BE2C (cell line): ENCODE results near the gene NIPAL1.

Source experiments
- DNase-seq: peaks from one replicate; pipeline ENCODE4 v3.0.0-alpha.2; 2020
- H3K27me3 ChIP-seq: fragments of 250-450 bp; sonication (Bioruptor Pico); 2 replicates; pipeline ENCODE4 v1.5.1; 2020; ENCODE audit warnings: mild to moderate bottlenecking
- H3K36me3 ChIP-seq: fragments of 250-450 bp; sonication (Bioruptor Pico); 2 replicates; pipeline ENCODE4 v1.5.1; 2020; ENCODE audit warnings: mild to moderate bottlenecking
- H3K4me1 ChIP-seq: fragments of 250-450 bp; sonication (Bioruptor Pico); 2 replicates; pipeline ENCODE4 v1.5.1; 2020
- H3K4me3 ChIP-seq: 2 replicates; pipeline ENCODE4 v1.5.1; 2011; ENCODE audit warnings: low read depth, low read length
- H3K9me3 ChIP-seq: fragments of 250-450 bp; sonication (Bioruptor Pico); 2 replicates; pipeline ENCODE4 v1.5.1; 2020
- CTCF ChIP-seq: IDR thresholded peaks from 2 replicates; pipeline ENCODE4 v1.5.1; 2012; ENCODE audit warnings: mild to moderate bottlenecking, low read depth, low read length

NIPAL1 gene

GRCh38 chr4:48073567-48074103 lies 57.1 kb downstream of the NIPAL1 start:
- no peak for DNase-seq
- Histone ChIP-seq H3K9me3 (no peaks in the 10 kb centered on the region), H3K27me3 (peaks cover 4% of the 10 kb centered on the region), H3K4me3 (no peak overlapping the region), H3K4me1 (no peaks in the 10 kb centered on the region), H3K36me3 (no peaks in the 10 kb centered on the region)
- TF ChIP-seq CTCF = no peak

GRCh38 chr4:48074657-48075056 lies 58.1 kb downstream of the NIPAL1 start:
- Histone ChIP-seq H3K9me3 (no peaks in the 10 kb centered on the region), H3K4me3 (no peak overlapping the region), H3K27me3 (peaks cover 4% of the 10 kb centered on the region), H3K36me3 (no peaks in the 10 kb centered on the region), H3K4me1 (no peaks in the 10 kb centered on the region)
- DNase-seq = no peak
- TF ChIP-seq CTCF = no peak

- Histone ChIP-seq H3K9me3 (no peaks in the 10 kb centered on the region), H3K36me3 (no peaks in the 10 kb centered on the region), H3K4me1 (no peaks in the 10 kb centered on the region), H3K4me3 (no peak overlapping the region), H3K27me3 (peaks cover 4% of the 10 kb centered on the region)
- no peak for TF ChIP-seq CTCF
- DNase-seq = no peak
Measured at GRCh38 chr4:48078425-48078824, 61.9 kb downstream of the NIPAL1 start.

GRCh38 chr4:48078862-48079655 lies 62.5 kb downstream of the NIPAL1 start:
- H3K4me1 ChIP-seq = no peaks in the 10 kb centered on the region

GRCh38 chr4:48079972-48080391 lies 63.4 kb downstream of the NIPAL1 start:
- Histone ChIP-seq H3K27me3 (no peaks in the 10 kb centered on the region; the same call in 1 of the 2 replicates), H3K4me3 (no peak overlapping the region), H3K9me3 (no peaks in the 10 kb centered on the region), H3K36me3 (no peaks in the 10 kb centered on the region), H3K4me1 (no peaks in the 10 kb centered on the region)
- no peak for TF ChIP-seq CTCF
- DNase-seq = no peak

More at GRCh38 chr4:48078862-48079655, 62.5 kb downstream of the NIPAL1 start:
- no peak overlapping the region for H3K4me3 ChIP-seq
- H3K36me3 ChIP-seq = no peaks in the 10 kb centered on the region
- H3K9me3 ChIP-seq = no peaks in the 10 kb centered on the region
- DNase-seq = no peak
- H3K27me3 ChIP-seq = peaks cover 3% of the 10 kb centered on the region
- no peak for TF ChIP-seq CTCF

- no peak overlapping the region for H3K4me3 ChIP-seq
- no peaks in the 10 kb centered on the region for H3K4me1 ChIP-seq
- H3K9me3 ChIP-seq = no peaks in the 10 kb centered on the region
- no peak for DNase-seq
- H3K36me3 ChIP-seq = no peaks in the 10 kb centered on the region
- TF ChIP-seq CTCF = no peak
- H3K27me3 ChIP-seq = no peaks in the 10 kb centered on the region; the same call in 1 of the 2 replicates
Measured at GRCh38 chr4:48081196-48081595, 64.6 kb downstream of the NIPAL1 start.
